GM19455 (cell line): ENCODE data around the gene HOXA10.

ENCODE experiments used
- ATAC-seq: cut with Tn5 transposase; IDR thresholded peaks from one replicate; pipeline ENCODE4 v1.9.1; 2021; ENCODE audit not compliant: unreplicated experiment

HOXA10 gene

DNA sequence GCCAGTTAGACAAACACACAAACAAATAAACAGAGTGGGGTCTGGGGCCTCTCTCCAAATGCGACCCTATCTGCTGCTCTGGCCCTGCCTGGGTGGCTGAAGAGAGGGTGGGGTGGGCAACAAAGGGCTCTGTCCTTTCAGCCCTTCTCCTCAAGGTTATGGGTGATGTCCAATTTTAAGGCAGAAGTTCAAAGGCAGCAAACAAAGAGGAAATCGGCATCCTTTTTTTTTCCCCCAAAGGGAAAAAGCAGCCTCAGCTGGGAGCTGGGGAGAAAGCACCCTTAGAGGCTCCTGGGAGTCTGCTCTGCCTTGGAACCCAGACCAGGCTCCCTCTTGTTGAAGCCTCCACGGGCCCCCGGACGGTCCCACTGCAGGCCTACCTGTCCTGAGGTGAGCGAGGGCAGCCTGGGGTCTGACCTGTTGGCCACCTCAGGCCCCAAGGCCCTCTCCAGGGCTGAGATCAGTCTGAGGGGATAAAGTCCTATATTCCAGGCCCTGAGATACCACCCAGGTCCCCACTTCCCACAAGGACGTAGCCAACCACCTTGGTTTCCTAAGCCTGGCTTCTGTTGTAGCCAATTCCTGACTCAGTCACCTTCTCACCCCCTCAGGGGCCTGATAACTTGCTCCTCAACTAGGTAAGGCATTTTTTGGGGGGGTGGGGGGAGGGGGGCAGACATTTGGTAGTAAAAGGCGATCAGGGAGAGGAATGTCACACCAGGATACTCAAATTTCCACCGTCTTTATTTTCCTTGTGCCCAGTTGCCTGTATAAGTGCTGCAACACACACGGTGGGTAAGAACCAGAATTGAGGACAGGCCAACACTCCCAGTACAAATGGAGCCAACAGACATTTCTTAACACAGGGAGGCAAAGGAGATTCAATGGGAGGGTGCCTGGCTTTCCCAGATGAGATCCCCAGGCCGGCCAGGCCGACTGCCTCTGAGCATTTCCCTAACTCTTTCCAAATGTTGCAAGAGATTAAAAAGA, 6.6 kb upstream of the HOXA10 start:
- ATAC-seq: no peak

- ATAC-seq: no peak
Measured at GRCh38 chr7:27179503-27180430, 5.6 kb upstream of the HOXA10 start.

DNA sequence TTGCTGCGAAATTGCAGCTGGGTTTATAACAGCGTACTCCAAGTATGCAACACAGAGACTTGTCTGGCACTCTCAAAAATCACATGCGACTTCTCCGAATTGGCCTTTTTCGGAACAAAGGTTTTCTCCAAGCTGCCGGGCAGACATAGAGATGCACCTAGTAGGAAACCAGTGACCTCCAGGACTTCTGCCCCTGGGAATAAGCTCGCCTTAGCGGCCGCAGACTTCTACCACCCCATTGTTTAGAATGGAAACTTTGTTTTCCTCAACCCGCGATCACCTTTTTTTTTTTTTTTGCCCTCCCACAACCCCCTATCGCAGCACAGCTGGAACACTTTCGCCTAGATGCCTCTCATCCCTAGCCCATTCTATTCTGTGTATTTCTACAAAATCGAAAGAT, 4.9 kb upstream of the HOXA10 start:
- ATAC-seq: no peak

GRCh38 chr7:27178366-27178765, 4.2 kb upstream of the HOXA10 start:
- no peak for ATAC-seq

- ATAC-seq: no peak
Measured at GRCh38 chr7:27177795-27178320, 3.7 kb upstream of the HOXA10 start.

DNA sequence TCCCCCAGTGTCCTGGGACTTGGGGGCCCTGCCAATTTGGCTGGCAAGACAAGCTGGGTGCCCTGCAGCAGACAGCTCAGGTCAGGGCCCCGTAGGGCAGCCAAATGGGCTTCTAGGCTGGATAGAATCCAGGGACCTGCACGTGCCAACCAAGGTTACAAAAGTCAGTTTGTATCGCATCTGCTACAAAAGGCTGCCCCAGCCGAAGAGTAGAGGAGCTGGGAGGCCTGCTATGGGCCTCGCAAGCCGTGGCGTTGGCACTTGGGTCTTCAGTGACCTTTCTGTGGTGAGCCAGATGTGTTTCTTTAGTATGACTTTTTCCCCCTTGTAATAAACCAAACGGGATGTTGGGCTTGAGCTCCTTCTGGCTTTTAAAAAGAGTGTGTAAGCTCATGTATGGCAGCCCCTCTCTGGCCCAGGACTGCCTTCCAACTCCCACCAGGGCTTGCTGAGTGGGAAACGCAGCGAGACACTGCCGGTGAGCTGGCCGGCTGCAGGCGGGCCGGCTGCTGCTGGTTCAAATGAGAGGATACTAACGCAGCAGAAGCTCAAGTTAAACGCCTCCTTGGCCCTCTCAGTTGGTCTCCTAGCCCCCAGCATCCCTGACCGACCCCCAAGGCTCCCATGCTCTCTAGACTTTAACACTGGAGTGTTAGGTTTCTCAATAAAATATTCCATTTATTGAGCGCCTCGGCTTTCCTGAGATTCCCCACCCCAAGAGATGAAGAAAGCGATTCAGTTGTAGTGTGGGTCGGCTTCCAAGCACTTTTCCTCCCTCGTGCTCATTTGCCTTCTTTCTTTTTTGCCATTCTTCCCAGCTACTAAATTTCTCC, 3.1 kb upstream of the HOXA10 start:
- no peak for ATAC-seq

GRCh38 chr7:27176524-27176845, 2.4 kb upstream of the HOXA10 start:
- no peak for ATAC-seq

DNA sequence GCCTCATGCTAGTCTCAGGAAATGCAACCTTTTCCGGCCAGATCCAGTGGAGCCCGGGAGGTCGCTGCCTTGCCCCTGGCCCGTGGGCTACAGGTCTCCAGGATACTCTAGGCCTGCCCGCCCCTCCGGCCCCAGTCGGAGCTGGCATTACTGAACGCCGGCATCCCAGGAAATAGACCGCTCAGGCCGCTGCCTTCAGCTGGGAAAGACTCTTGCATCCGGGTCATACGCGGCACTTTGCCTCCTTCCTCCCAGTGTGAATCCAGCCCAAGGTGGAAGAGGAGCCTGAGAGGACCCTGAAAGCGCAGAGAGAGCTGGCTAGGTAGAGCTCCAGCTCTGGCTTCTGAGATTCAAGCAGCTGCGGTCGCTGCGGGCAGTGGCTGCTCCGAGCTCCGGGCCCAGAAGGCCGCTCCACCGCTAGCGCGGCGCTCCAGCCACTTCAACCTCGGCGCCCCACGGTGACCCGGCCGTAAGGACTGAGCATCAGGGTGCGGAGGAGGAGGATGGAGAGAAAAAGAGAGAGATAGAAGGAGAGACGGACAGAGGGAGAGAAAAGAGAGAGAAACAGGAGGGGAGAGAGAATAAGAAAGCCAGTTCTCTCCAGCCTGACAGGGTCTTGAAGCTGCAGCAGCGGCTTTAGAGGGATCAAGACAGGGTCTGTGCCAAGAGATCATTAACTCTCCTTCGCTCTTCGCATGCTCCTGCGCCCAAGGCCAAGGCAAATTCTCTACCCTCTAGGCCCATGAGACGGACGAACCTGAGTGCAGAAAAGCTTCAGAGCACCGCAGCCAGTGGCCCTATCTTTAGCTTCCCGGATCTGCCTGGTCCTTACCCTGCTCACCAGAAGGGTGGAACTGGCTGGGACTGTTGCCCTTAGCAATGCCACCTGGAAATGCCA, 1.8 kb upstream of the HOXA10 start:
- no peak for ATAC-seq

- no peak for ATAC-seq
Measured at GRCh38 chr7:27174874-27175625, 930 bp upstream of the HOXA10 start.

- ATAC-seq: no peak
Measured at GRCh38 chr7:27173511-27173955, 587 bp downstream of the HOXA10 start.

GRCh38 chr7:27172823-27173510, 1.2 kb downstream of the HOXA10 start:
- ATAC-seq: no peak

DNA sequence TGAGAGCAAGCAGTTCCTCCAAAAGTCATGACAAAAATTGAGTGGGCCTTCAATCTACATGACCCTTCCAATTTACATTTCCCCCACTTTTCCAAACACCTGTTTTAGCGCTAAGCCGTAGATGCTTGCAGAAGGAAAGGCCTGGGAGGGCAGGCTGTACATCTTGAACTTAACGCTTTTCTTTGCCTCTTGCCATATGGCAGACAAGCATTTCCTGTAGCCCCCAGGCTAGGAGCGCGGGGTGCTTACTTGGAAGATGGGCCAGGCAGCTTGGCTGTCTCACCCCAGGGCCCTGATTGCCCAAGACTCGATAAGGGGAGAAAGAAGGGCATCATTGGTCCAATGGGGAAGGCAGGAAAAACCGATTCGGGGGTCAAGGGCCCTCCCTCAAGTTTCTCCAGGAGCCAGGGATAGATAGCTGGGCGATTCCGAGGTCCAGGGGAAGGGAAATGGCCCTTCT, 1.8 kb downstream of the HOXA10 start:
- no peak for ATAC-seq

DNA sequence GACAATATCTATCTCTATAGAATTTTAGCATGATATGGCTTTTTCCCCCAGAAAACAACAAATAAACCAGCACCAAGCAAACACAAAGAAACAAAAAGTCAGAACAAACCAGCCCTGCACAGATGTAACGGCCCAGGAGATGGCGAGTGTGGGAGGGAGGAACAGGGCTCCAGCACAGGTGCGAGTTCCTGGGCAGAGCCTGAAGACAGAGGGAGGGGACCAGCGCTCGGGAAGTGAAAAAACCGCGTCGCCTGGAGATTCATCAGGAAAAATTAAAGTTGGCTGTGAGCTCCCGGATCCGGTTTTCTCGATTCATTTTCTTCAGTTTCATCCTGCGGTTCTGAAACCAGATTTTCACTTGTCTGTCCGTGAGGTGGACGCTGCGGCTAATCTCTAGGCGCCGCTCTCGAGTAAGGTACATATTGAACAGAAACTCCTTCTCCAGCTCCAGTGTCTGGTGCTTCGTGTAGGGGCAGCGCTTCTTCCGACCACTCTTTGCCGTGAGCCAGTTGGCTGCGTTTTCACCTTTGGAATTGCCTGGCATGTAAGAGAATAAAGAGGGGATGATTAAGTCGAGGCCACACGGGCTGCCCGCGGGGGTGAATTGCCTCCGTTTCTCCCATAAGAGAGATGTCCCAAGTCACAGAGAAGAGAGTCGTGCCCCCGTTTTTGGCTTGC, 2.3 kb downstream of the HOXA10 start:
- ATAC-seq: no peak

DNA sequence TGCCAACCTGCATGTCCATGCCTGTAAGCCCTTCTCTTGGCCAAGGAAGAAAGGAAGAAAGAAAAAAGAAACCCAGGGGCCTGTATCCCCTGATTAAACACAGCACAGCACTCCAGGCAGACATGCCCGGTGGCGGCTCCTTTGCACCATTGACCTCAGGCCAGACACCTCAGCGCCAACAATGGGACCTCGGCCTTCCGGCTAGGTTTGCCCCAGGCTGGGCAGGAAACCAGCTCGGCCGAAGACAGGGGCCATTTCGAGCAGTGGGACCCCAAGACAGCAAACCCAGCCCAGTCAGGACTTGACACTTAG, 2.8 kb downstream of the HOXA10 start:
- no peak for ATAC-seq

DNA sequence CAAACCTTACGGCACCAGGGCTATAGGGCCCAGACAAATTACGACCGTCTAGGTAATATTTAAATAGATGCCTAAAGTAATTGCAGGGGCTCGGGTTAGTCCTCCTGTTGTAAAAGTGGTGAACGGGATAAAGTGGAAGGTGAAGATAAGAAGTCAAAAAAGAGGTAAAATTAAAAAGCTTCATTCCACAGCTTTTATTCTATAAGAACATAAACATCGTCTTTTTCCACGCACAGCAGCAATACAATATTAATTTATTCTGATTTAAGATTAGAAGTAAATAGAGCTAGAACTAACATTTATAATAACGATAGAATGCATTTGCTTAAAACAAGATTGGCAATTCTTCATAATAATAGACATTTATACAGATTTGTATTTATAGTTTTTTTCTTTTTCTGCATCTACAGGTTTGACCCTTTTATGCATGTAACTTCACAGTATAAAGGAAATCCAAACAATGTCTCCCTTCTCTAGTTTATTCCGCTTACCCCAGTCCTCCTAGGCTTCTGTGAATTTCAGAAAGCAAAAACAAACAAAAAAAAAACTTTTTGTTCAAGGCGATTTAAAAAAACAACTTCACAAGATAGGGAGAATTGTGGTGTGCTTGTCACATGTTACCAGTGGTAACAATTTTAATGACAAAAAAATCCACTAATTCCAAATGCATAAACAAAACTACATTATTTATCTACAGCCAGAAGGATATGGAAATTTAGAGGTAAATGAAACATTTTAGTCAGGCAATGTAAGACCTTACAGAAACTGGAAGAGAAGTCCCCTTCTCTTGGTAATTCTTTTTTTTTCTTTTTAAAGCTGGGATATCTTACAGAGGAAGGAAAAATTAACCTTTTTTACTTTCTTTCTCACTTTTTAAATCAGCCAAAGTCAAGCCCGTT, 3.4 kb downstream of the HOXA10 start:
- ATAC-seq: no peak

DNA sequence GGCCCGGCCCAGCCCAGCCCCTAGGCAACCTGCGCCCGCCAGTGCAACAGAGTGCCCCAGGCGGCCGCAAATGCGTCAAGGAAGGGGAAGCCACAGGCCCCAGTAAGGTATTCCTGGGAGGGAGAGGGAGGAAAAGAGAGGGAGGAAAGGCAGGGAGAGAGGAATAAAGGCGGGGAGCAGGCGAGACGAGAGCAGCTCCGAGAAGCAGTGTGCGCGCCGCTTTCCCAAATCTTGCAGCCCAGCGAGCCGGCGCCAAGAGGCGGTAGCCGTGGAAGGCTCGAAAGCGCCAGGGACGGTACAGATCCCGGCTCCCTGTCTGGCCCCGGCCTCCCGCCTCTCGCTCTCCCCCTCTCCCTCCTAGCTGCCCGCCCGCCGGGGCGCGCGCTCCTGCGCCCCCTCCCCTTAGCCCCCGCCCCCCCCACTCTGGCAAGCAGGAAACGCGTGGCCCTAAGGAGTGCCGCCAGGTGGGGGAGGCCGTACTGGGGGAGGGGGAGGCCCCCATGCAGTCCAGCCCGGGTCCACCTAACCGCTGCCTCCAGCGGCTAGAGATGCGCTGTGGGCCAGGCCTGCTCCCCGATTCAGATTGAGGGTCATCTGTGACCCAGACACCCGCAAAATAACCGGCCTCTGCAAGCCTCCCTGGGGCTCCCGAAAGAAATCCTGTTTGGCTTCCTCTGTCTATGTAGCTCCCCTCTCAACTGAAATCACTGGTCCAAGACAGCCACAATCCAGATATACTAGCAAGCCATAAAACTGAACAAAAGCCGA, 4.3 kb downstream of the HOXA10 start:
- no peak for ATAC-seq
